ENCODE data around the gene TXNDC2.

TXNDC2 gene

DNA sequence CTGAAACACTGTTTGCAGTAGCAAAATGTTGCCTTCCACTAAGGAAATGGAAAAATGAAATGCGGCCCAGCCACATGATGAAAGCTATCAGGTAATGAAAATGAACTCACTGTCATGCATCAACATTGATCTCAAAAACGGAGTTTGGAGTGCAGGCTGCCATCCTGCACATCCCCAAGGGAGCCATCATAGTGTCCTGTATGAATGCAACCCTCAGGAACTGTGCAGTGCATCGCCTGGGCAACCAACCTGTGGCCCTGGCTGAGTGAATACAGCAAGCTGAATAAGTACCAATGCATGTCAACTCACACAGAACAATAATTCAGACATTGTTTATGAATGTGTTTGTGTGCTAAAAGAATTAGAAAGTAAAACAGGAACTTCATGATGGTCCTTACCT is 23.1 kb upstream of the TXNDC2 start:
- H3K9ac ChIP-seq (ENCODE audit: low read depth, low read length, poor library complexity, severe bottlenecking): no peak overlapping the region
- H3K79me2 ChIP-seq (ENCODE audit: insufficient read depth, low read length): no peaks in the 10 kb centered on the region
- H4K20me1 ChIP-seq (ENCODE audit: insufficient read depth, low read length, poor library complexity, severe bottlenecking): no peaks in the 10 kb centered on the region
- no peaks in the 10 kb centered on the region for H3F3A ChIP-seq (ENCODE audit: low read depth)
- H3K4me3 ChIP-seq (ENCODE audit: low read length, poor library complexity, severe bottlenecking): no peak overlapping the region
- H3K27me3 ChIP-seq (ENCODE audit: insufficient read depth, low read length, poor library complexity, severe bottlenecking): no peaks in the 10 kb centered on the region
- no peaks in the 10 kb centered on the region for H3K36me3 ChIP-seq (ENCODE audit: insufficient read depth, low read length)
- peaks cover 3% of the 10 kb centered on the region; the same call in 1 of the 2 replicates for H3K9me3 ChIP-seq (ENCODE audit: insufficient read depth, low read depth, low read length)
- peaks cover 25% of the 10 kb centered on the region for H3K4me1 ChIP-seq (ENCODE audit: insufficient read depth, low read length, poor library complexity, severe bottlenecking)
- H2AFZ ChIP-seq (ENCODE audit: low read length): no peak overlapping the region
- TF ChIP-seq, protein P1, sequence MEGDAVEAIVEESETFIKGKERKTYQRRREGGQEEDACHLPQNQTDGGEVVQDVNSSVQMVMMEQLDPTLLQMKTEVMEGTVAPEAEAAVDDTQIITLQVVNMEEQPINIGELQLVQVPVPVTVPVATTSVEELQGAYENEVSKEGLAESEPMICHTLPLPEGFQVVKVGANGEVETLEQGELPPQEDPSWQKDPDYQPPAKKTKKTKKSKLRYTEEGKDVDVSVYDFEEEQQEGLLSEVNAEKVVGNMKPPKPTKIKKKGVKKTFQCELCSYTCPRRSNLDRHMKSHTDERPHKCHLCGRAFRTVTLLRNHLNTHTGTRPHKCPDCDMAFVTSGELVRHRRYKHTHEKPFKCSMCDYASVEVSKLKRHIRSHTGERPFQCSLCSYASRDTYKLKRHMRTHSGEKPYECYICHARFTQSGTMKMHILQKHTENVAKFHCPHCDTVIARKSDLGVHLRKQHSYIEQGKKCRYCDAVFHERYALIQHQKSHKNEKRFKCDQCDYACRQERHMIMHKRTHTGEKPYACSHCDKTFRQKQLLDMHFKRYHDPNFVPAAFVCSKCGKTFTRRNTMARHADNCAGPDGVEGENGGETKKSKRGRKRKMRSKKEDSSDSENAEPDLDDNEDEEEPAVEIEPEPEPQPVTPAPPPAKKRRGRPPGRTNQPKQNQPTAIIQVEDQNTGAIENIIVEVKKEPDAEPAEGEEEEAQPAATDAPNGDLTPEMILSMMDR (conservative IDR thresholded peaks at IDR 0.05; ENCODE audit: low read length): no peak
- no peak for TF ChIP-seq EZH2phosphoT487 (IDR thresholded peaks at IDR 0.05; ENCODE audit: borderline replicate concordance)
- no peak overlapping the region for H3K4me2 ChIP-seq (ENCODE audit: low read depth, low read length, poor library complexity, severe bottlenecking)
- no peaks in the 10 kb centered on the region for H3K9me2 ChIP-seq (replicated peaks; ENCODE audit: low read depth, low read length)

DNA sequence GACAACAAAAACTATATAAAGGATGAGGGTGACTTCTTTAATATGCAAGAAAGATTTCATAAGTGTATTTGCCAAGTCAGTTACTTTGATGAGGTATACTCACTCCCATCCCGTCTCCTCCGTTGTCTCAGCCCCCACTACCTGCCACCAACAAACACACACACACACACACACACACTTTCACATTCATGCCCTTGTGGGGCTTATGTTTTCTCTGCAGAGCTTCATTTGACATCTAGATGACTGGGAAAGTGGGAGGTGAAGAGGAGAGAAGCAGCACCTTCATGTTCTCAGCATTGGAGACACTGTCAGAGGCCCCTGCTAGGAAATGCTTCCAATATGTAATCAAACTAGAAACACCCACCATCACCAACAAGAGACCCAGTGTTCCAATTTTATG is 22.5 kb upstream of the TXNDC2 start:
- Histone ChIP-seq H3K4me1 (ENCODE audit: insufficient read depth, low read length, poor library complexity, severe bottlenecking) (peaks cover 20% of the 10 kb centered on the region), H3K9ac (ENCODE audit: low read depth, low read length, poor library complexity, severe bottlenecking) (no peak overlapping the region), H3F3A (ENCODE audit: low read depth) (no peaks in the 10 kb centered on the region), H2AFZ (ENCODE audit: low read length) (no peak overlapping the region), H3K4me2 (ENCODE audit: low read depth, low read length, poor library complexity, severe bottlenecking) (no peak overlapping the region), H4K20me1 (ENCODE audit: insufficient read depth, low read length, poor library complexity, severe bottlenecking) (no peaks in the 10 kb centered on the region), H3K9me2 (replicated peaks; ENCODE audit: low read depth, low read length) (no peaks in the 10 kb centered on the region), H3K4me3 (ENCODE audit: low read length, poor library complexity, severe bottlenecking) (no peak overlapping the region), H3K9me3 (ENCODE audit: insufficient read depth, low read depth, low read length) (peaks cover 3% of the 10 kb centered on the region; the same call in 1 of the 2 replicates), H3K79me2 (ENCODE audit: insufficient read depth, low read length) (no peaks in the 10 kb centered on the region), H3K36me3 (ENCODE audit: insufficient read depth, low read length) (no peaks in the 10 kb centered on the region), H3K27me3 (ENCODE audit: insufficient read depth, low read length, poor library complexity, severe bottlenecking) (no peaks in the 10 kb centered on the region)
- no peak for TF ChIP-seq EZH2phosphoT487 (IDR thresholded peaks at IDR 0.05; ENCODE audit: borderline replicate concordance)
- TF ChIP-seq, protein P1 (conservative IDR thresholded peaks at IDR 0.05; ENCODE audit: low read length): no peak

DNA sequence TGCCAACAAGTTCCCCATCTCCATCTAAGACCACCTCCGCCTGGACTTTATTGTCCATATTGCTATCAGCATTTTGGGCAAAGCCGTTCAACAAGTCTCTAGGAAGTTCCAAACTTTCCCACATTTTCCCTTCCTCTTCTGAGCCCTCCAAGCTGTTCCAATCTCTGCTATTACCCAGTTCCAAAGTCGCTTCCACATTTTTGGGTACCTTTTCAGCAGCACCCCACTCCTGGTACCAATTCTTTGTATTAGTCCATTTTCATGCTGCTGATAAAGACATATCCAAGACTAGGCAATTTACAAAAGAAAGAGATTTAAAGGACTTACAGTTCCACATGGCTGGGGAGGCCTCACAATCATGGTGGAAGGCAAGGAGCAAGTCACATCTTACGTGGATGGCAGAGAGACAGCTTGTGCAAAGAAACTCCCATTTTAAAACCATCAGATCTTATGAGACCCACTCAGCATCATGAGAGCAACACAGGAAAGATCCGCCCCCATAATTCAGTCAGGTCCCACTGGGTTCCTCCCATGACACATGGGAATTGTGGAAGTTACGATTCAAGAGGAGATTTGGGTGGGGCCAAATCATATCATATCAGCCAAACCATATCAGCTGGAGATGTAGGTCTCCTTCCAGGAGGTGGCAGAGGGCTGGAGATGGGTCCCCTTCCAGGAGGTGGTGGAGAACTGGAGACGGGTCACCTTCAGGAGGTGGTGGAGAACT is 19.8 kb upstream of the TXNDC2 start:
- Histone ChIP-seq H3K9ac (ENCODE audit: low read depth, low read length, poor library complexity, severe bottlenecking) (no peak overlapping the region), H3K36me3 (ENCODE audit: insufficient read depth, low read length) (no peaks in the 10 kb centered on the region), H3K4me3 (ENCODE audit: low read length, poor library complexity, severe bottlenecking) (no peak overlapping the region), H3K4me1 (ENCODE audit: insufficient read depth, low read length, poor library complexity, severe bottlenecking) (peaks cover 30% of the 10 kb centered on the region), H3K9me3 (ENCODE audit: insufficient read depth, low read depth, low read length) (peaks cover 3% of the 10 kb centered on the region; the same call in 1 of the 2 replicates), H3K27me3 (ENCODE audit: insufficient read depth, low read length, poor library complexity, severe bottlenecking) (no peaks in the 10 kb centered on the region), H3K4me2 (ENCODE audit: low read depth, low read length, poor library complexity, severe bottlenecking) (no peak overlapping the region), H3K9me2 (replicated peaks; ENCODE audit: low read depth, low read length) (no peaks in the 10 kb centered on the region), H2AFZ (ENCODE audit: low read length) (no peak overlapping the region), H4K20me1 (ENCODE audit: insufficient read depth, low read length, poor library complexity, severe bottlenecking) (no peaks in the 10 kb centered on the region), H3F3A (ENCODE audit: low read depth) (peaks cover 3% of the 10 kb centered on the region; the same call in 1 of the 2 replicates), H3K79me2 (ENCODE audit: insufficient read depth, low read length) (no peaks in the 10 kb centered on the region)
- TF ChIP-seq, protein P1 (conservative IDR thresholded peaks at IDR 0.05; ENCODE audit: low read length): no peak
- TF ChIP-seq EZH2phosphoT487 (IDR thresholded peaks at IDR 0.05; ENCODE audit: borderline replicate concordance): no peak
